Measurements from ENCODE around the gene ULK1.
"Not testable (repeated sequence)": the region's sequence is repeated elsewhere in the genome, so short reads cannot be mapped to it uniquely, and the experiment has no call there.

The ULK1 gene

DNA sequence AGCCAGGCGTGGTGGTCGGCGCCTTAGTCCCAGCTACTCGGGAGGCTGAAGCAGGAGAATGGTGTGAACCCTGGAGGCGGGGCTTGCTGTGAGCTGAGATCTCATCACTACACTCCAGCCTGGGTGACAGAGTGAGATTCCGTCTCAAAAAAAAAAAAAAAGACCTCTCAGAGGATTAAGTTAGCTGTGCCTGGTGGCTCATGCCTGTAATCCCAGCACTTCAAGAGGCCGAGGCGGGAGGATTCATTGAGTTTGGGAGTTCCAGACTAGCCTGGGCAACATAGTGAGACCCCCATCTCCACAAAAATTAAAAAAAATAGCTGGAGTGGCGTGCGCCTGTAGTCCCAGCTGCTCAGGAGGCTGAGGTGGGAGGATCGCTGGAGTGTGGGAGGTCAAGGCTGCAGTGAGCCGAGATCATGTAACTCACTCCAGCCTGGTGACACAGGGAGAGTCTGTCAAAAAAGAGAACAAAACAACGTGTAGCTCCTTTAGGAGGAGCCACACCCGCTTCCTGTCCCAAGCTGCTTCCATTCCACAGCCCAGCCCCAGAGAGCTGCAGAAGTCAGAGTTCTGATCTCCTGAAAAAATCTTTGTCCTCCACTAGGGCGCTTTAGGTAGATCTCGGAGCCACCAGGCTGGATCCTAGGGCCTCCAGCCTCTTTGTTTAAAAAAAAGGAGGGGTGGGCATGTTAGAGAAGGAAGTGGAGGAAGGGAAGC lies 11.5 kb upstream of the ULK1 start:
- DNase-seq (ENCODE audit: low read depth) = no peak
- no peak overlapping the region for H3K4me3 ChIP-seq (ENCODE audit: control insufficient read depth, low read depth, low read length)
- TF ChIP-seq, protein P1, sequence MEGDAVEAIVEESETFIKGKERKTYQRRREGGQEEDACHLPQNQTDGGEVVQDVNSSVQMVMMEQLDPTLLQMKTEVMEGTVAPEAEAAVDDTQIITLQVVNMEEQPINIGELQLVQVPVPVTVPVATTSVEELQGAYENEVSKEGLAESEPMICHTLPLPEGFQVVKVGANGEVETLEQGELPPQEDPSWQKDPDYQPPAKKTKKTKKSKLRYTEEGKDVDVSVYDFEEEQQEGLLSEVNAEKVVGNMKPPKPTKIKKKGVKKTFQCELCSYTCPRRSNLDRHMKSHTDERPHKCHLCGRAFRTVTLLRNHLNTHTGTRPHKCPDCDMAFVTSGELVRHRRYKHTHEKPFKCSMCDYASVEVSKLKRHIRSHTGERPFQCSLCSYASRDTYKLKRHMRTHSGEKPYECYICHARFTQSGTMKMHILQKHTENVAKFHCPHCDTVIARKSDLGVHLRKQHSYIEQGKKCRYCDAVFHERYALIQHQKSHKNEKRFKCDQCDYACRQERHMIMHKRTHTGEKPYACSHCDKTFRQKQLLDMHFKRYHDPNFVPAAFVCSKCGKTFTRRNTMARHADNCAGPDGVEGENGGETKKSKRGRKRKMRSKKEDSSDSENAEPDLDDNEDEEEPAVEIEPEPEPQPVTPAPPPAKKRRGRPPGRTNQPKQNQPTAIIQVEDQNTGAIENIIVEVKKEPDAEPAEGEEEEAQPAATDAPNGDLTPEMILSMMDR (conservative IDR thresholded peaks at IDR 0.05; ENCODE audit: control insufficient read depth, insufficient read depth, low read depth, low read length) = no peak

- DNase-seq (ENCODE audit: low read depth) = no peak
- no peak overlapping the region for H3K4me3 ChIP-seq (ENCODE audit: control insufficient read depth, low read depth, low read length)
- TF ChIP-seq, protein P1 (conservative IDR thresholded peaks at IDR 0.05; ENCODE audit: control insufficient read depth, insufficient read depth, low read depth, low read length) = no peak
Observed at GRCh38 chr12:131883521-131883900, 10.9 kb upstream of the ULK1 start.

- not testable (repeated sequence) for H3K4me3 ChIP-seq (ENCODE audit: control insufficient read depth, low read depth, low read length); DNase-seq (ENCODE audit: low read depth)
Observed at GRCh38 chr12:131885076-131885475, 9.3 kb upstream of the ULK1 start.

GRCh38 chr12:131885543-131886057 lies 8.8 kb upstream of the ULK1 start:
- TF ChIP-seq, protein P1 (conservative IDR thresholded peaks at IDR 0.05; ENCODE audit: control insufficient read depth, insufficient read depth, low read depth, low read length) = no peak
- no peak for DNase-seq (ENCODE audit: low read depth)
- no peak overlapping the region for H3K4me3 ChIP-seq (ENCODE audit: control insufficient read depth, low read depth, low read length)

GRCh38 chr12:131891722-131892121 lies 2.7 kb upstream of the ULK1 start:
- H3K4me3 ChIP-seq (ENCODE audit: control insufficient read depth, low read depth, low read length); DNase-seq (ENCODE audit: low read depth): not testable (repeated sequence)

DNA sequence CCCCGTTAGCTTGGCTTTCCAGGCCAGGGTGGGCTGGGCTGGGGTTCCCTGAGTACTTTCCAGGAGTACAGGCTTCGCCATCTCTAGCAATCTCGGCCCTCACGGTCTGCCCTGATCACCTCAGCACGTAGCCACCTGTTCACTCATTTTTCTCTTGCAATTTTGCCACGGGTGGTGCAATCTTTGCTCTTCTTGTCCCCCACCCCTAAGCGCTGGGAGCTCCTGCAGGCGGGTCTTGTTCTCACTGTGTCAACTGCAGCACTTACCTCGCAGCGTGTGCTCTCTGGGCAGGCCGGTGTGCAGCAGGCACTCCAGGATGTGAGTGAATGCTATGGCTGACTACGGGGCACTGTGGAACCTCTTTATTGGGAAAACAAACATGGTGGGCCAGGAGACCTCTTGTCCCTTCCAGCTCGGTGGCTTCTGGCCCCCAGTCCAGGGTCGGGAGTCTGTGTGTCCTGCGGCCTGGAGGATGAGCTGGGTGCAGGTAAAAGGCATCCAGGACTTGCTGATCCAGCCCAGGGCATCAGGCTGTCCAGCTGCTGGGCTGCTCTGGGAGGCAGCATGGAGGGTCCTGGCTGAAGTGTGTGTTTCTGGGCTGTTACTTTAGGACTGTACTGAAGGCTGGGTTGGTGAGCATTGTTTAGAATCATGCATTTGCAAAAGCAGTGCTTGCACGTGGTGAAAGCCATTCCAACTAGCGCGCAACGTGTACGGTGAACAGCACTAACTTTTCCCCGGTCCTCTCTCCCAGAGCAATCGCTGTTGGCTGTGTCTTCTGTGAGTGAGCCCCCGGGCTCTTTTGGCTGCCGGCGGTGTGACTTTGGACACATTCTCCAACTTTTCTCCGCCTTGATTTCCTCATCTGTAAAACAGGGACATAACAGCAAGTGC lies 1.5 kb upstream of the ULK1 start:
- TF ChIP-seq, protein P1 (conservative IDR thresholded peaks at IDR 0.05; ENCODE audit: control insufficient read depth, insufficient read depth, low read depth, low read length) = no peak
- H3K4me3 ChIP-seq (ENCODE audit: control insufficient read depth, low read depth, low read length) = no peak overlapping the region
- DNase-seq (ENCODE audit: low read depth) = no peak

DNA sequence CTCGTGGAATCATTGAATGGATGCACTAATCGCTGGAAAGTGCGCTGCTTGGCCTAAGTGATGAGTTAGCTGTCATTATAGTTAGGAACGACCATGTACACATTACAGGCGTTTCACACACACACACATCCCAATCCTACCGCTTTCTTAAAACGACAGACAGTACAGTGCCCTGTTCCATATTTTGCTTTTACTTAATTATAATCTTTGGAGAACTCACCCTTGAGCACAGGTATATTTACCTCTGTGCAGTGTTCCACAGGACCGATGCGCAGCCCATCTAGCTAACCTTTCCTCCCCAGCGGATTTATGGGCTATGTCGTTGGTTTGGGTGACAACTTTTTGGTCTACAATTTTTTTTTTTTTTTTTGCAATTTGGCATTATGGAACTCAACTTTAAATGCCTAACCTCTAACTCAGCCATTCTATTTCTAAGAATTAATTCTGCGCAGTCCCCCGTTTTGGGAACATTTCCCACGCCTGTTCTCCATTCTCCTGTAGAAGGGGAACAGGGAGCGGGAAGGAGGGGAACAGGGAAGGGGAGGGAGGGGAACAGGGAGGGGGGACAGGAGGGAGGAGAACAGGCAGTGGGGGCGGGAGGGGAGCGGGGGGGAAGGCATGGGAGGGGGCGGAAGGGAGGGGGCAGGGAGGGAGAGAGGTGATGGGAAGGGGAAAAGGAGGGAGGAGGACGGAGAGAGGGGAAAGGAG lies 663 bp upstream of the ULK1 start:
- no peak for DNase-seq (ENCODE audit: low read depth)
- H3K4me3 ChIP-seq (ENCODE audit: control insufficient read depth, low read depth, low read length) = no peak overlapping the region

More for the DNA sequence above, 663 bp upstream of the ULK1 start:
- TF ChIP-seq, protein P1 (conservative IDR thresholded peaks at IDR 0.05; ENCODE audit: control insufficient read depth, insufficient read depth, low read depth, low read length) = no peak
